HG03066 (cell line): ENCODE data around the gene CDH23.

ENCODE experiments used
- ATAC-seq: cut with Tn5 transposase; IDR thresholded peaks from one replicate; pipeline ENCODE4 v1.9.1; 2021; ENCODE audit warnings: low read depth; ENCODE audit not compliant: unreplicated experiment

CDH23 gene

DNA sequence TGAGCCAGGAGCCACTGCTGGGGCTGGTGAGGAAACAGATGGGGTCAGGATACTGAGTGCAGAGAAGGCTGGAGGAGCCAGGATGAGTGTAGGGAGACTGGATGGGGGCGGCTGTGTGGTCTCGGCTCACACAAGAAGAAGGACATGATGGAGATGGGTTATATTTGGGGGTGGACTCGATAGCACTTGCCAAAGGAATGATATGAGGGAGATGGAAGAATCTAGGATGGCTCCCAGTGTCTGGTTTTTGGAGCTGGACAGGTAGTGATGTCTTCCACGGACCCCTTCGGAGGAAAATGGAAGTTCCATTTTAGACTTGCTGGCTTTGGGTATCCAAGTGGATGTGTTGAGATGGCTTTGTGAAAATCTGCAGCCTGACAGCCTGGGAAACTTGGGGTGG, 83.9 kb downstream of the CDH23 start:
- no peak for ATAC-seq

DNA sequence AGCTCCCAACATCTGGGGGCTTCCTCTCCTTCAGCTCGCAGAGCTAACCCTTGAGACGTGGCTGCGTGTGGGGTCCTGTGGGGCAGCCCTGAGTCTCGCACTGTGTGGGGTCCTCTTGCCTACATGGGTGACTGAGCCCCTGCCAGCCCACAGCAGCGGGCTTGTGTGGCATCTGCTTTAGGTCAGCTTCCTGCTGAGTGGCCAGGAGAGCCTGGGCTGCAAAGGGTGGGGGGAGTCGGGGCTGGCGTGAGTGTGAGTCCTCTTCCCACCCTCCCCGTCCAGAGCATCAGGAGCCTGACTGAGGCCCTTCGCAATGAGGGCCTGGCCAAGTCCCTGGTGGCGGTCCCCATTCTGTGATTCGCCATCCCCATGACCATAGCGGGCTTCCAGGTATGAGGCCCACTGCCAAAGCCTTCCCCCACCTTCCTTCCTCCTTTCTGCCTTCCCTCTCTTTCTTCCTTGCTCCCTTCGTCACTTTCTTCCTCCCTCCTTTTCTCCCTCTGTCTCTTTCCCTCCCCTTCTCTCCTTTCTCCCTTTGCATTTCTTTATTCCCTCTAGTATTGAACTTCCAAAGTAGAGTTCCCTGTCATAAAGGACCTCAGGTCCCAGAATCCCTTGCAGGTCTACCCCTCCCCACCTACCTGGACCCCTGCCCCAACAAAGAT, 85.2 kb downstream of the CDH23 start:
- ATAC-seq: no peak

GRCh38 chr10:71482620-71483019, 85.9 kb downstream of the CDH23 start:
- no peak for ATAC-seq

DNA sequence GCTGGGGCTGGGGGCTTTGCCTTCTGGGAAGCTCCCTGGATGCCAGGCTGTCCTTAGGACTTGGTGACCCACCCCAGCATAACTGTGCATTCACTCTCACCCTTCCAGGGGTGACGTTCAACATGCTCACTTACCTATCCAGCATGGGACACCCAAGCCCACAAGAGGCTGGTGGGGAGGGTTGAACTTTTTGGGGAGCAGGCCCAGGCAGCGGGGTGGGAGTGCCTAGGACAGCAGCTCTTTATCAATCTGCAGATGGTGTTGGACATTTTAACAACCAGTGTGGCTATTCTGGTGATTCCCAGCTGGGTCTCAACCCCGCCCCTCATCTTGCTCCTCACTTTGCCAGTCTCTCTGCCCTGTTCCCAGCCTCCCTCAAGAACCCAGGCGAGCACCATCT, 86.4 kb downstream of the CDH23 start:
- ATAC-seq: no peak

DNA sequence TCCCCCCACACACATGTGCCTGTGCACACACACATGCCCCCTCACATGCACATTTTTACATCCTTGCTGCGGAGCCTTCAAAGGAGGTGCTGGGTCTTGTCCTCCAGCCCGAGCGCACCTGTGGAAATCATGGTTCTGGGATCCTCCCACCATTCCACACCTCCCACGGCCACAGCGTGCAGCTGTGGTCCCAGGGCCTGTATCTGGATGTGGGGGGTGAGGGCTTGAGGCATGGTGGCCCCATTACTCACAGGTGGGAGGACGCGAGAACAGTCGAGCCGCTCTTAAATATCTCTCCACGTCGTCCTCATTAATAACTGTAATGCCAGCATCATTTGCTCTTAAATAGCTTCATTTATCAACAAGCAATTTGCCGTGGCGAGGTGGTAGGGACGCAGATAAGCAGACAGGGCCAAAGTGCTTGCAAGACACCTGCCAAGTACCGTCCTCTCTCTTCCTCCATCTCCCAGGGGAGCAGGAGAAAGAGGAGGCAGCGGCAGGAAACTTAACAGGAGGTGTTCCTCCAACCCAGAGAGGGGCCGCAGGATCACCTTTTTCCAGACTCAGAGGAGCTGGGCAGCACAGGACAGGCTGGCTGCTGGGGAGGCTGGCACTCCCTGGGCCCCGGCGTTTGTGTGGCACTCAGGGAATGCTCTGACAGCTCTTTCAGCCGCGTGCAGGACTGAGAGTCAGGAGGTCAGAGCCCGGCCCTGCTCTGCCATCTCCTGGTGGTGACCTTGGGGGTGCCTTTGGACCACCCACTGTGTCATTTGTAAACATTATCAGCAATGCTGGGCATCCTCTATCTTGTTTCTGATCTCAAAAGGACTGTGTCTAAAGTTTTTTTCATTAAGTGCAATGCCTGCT, 87.4 kb downstream of the CDH23 start:
- no peak for ATAC-seq

DNA sequence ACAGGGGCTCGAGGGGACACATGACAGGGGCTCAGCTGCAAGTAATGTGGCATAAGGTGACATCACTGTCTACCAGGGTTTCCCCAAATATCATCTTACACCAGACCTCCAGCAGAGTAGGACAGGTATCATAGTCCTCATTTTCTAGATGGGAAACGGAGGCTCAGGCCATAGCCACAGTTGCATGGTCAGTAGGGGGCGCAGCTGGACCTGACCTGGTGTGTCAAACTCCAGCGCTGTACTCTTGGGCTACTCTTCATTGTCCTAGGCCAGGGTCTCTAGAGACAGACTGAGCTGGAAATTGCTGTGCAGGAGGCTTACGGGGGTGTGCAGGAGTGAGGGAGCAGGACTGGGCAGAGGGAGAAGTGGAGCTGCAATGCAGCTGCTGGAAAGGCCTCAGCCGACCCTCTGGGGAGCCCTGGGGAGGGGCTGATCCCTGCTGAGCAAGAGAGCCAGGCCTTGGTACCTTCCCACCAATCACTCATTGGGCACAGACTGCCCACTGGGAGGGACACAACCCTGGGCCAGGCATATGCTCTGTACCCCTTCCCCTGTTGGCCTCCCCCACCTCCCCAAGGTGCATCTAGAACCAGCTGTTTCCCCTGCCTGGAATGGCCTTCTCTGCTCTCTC, 89.9 kb downstream of the CDH23 start:
- no peak for ATAC-seq

DNA sequence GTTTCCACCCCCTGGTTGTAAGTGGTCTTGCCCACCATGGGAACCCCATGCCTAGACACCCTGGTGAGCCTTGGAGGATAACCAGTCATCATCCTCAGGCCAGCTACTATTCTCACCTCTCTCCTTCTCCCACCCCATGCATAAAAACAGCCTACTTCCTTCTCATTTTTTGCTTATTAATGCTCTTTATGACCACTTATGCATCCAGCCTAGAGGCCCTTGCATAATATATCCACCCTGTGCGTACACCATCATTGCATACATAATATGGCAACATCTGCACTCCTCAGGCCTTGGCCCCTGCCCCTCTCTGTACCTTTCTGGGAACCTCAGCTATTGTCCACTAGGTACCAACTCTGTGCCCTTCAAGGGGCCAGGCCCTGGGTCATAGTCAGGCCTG, 91.0 kb downstream of the CDH23 start:
- no peak for ATAC-seq

GRCh38 chr10:71489077-71489476, 92.4 kb downstream of the CDH23 start:
- ATAC-seq: no peak

DNA sequence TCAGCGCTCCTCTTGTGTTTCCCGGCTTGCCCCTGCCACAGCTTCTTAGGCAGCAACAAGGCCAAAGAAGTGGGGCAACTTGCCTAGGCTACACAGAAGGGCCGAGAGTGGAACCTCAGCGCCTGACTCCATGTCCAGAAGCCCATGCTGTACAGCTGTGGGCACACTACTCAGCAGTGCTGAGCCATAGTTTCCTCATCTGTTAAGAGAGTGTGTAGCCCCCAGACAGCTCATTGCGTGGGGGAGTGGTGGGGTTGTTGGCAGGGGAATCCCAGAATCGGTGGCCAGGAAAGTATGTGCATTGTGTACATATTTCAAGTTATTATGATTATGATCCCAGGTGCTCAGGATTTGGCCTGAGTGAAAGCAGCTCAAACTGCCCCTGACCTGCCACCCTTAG, 96.2 kb downstream of the CDH23 start:
- ATAC-seq: no peak

- no peak for ATAC-seq
Observed at GRCh38 chr10:71493741-71494140, 97.0 kb downstream of the CDH23 start.

DNA sequence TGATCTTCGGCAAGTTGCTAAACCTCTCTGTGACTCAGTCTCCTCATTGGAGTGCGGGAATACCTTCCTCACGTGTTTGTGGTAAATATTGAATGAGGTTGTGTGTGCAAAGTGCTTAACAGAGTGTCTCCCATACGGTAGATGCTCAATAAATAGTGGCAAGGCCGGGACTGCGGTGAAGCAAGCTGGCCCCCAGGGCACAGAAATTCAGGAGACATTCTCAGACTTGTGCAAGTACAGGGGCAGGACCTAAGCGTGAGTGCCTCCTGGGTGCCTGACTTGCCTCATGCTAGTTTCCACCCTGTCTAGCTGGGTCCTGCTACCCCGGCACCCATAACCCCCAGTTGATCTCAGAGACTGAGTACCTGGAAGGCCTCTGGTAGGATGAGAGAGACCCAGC, 97.8 kb downstream of the CDH23 start:
- no peak for ATAC-seq

- no peak for ATAC-seq
Observed at GRCh38 chr10:71494980-71495381, 98.3 kb downstream of the CDH23 start.

GRCh38 chr10:71496927-71497762, 100.4 kb downstream of the CDH23 start:
- ATAC-seq: no peak

GRCh38 chr10:71497763-71498326, 101.1 kb downstream of the CDH23 start:
- no peak for ATAC-seq

DNA sequence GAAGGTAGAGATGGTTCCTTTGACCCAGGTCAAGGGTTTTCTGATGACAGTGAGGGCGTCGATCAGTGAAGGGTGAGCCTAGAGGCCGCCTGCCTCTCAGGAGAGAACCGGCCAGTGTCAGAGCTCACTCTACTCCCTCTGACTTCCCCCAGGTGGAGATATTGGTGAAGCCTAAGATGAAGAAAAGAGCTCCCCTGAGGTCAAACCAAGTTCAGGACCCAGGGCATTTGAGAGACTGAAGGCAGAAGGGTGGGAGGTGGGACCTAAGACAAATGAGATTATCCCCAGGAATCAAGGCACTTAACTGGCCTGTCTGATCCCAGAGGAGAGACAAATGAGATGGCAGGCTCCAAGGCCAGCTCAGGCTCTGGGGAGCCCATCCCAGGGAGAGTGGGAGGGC, 104.7 kb downstream of the CDH23 start:
- no peak for ATAC-seq

GRCh38 chr10:71502190-71502589, 105.5 kb downstream of the CDH23 start:
- no peak for ATAC-seq

GRCh38 chr10:71502851-71503250, 106.1 kb downstream of the CDH23 start:
- no peak for ATAC-seq

DNA sequence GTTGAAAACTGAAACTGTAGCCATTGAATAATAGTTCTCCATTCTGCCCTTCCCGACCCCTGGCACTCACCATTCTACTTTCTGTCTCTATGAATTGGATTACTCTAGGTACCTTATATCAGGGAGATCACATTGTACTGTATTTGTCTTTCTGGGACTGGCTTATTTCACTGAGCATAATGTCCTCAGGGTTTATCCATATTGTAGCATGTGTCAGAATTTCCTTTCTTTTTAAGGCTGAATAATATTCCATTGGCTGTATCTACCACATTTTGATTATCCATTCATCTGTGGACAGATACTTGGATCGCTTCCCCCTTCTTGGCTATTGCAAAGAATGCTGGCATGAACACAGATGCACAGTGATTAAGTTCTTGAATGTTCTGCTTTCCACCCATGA, 107.4 kb downstream of the CDH23 start:
- no peak for ATAC-seq

- no peak for ATAC-seq
Observed at GRCh38 chr10:71504570-71504969, 107.8 kb downstream of the CDH23 start.

- no peak for ATAC-seq
Observed at GRCh38 chr10:71505862-71506261, 109.1 kb downstream of the CDH23 start.
